Measurements from ENCODE around the gene SNU13.
"Not testable (repeated sequence)": the region's sequence is repeated elsewhere in the genome, so short reads cannot be mapped to it uniquely, and the experiment has no call there.

Gene SNU13

GRCh38 chr22:41688365-41689211 lies at the start of gene SNU13:
Gene SNU13, minus strand, starts transcription at chr22:41688867. Its CDS starts 71 bp downstream, at chr22:41688796.
- DNase-seq, result peak; percentile 68

GRCh38 chr22:41733241-41733640 lies 44.6 kb upstream of the SNU13 start:
- DNase-seq, result not testable (repeated sequence)

GRCh38 chr22:41732096-41732772 lies 43.6 kb upstream of the SNU13 start:
- DNase-seq, result no peak

GRCh38 chr22:41731609-41732008 lies 42.9 kb upstream of the SNU13 start:
- DNase-seq, result no peak

- DNase-seq, result no peak
Measured at GRCh38 chr22:41725510-41726110, 36.9 kb upstream of the SNU13 start.

- DNase-seq, result no peak
Measured at GRCh38 chr22:41722496-41722895, 33.8 kb upstream of the SNU13 start.

GRCh38 chr22:41713004-41713403 lies 24.3 kb upstream of the SNU13 start:
- no peak for DNase-seq

- DNase-seq, result no peak
Measured at GRCh38 chr22:41709341-41709740, 20.7 kb upstream of the SNU13 start.

- no peak for DNase-seq
Measured at GRCh38 chr22:41702763-41703162, 14.1 kb upstream of the SNU13 start.

GRCh38 chr22:41700108-41700364 lies 11.4 kb upstream of the SNU13 start:
- DNase-seq, result no peak

- DNase-seq, result no peak
Measured at GRCh38 chr22:41699264-41700107, 10.8 kb upstream of the SNU13 start, which contains the start of gene MEI1. Gene MEI1, plus strand, starts transcription at chr22:41699503. Its CDS starts 36 bp downstream, at chr22:41699539.

- peak; percentile 67 for DNase-seq
Measured at GRCh38 chr22:41697126-41697775, 8.6 kb upstream of the SNU13 start.

- no peak for DNase-seq
Measured at GRCh38 chr22:41696703-41697102, 8.0 kb upstream of the SNU13 start.

GRCh38 chr22:41695211-41695610 lies 6.5 kb upstream of the SNU13 start:
- DNase-seq, result no peak

- DNase-seq, result no peak
Measured at GRCh38 chr22:41690476-41690875, 1.8 kb upstream of the SNU13 start.

- DNase-seq, result no peak
Measured at GRCh38 chr22:41687901-41688364, 734 bp downstream of the SNU13 start.

- DNase-seq, result not testable (repeated sequence)
Measured at GRCh38 chr22:41686890-41687289, 1.8 kb downstream of the SNU13 start.

- DNase-seq, result no peak
Measured at GRCh38 chr22:41684194-41684593, 4.5 kb downstream of the SNU13 start.

GRCh38 chr22:41683616-41684015 lies 5.1 kb downstream of the SNU13 start:
- DNase-seq, result no peak

- no peak for DNase-seq
Measured at GRCh38 chr22:41683052-41683451, 5.6 kb downstream of the SNU13 start.

GRCh38 chr22:41682033-41682807 lies 6.4 kb downstream of the SNU13 start:
- DNase-seq, result peak; percentile 87

- DNase-seq, result no peak
Measured at GRCh38 chr22:41681616-41682015, 7.1 kb downstream of the SNU13 start.
